ENCODE data around the gene NDUFC2. TPM values are rescaled to one million over a fixed set of nuclear protein-coding genes. Genes with fewer than 3 reads are reported as not detected.

NDUFC2 gene
- total and polyA plus RNA-seq, 2 of the 8 experiments (the other 6 are each of a cell fraction or from before 2014, with no cell fraction given), result 216 to 356 TPM

GRCh38 chr11:78110830-78111229 is 31.2 kb upstream of the NDUFC2 start:
- no peak overlapping the region for H2AK5ac ChIP-seq (ENCODE audit: low read depth, low read length)
- no peak overlapping the region for H3K4ac ChIP-seq (replicated peaks; ENCODE audit: insufficient read length, low read depth, low read length)
- peaks cover 0 to 1% of the 10 kb centered on the region in 2 experiments for H4K20me1 ChIP-seq (replicated peaks in 1 of 2; ENCODE audit: control insufficient read depth in 1 of 2, insufficient read depth in 2 of 2, low read length in 2 of 2)
- ChIA-PET POLR2A (ENCODE audit: partially characterized antibody) (interaction anchor here (1.1 to 1.7 kb wide), 2 partner anchors 16 to 19 kb away, joined by 3 to 5 read pairs; no protein-coding TSS in a partner anchor), CTCF (ENCODE audit: partially characterized antibody) (interaction anchor here (1.1 kb wide), 1 partner anchor 32 kb away, joined by 5 read pairs; no protein-coding TSS in a partner anchor)
- H3K4me2 ChIP-seq (ENCODE audit: insufficient read depth in 1 of 2, low read depth in 2 of 2, low read length in 2 of 2), result no peak overlapping the region
- no peak overlapping the region for H2BK5ac ChIP-seq (ENCODE audit: low read depth, low read length)
- 93% methylated on average over 2 of the region's 2 CpGs; no CpG with 5 or more reads in 1 of the 2 experiments for WGBS, 2 experiments (ENCODE audit: extremely low coverage in 1 of 2, insufficient coverage in 1 of 2, insufficient read length in 1 of 2, insufficient replicate concordance in 2 of 2, low coverage in 1 of 2, low lambda C conversion rate in 2 of 2, missing lambda C conversion rate in 1 of 2)
- H2BK12ac ChIP-seq (ENCODE audit: low read depth, low read length), result no peak overlapping the region
- no peak overlapping the region for H3K4me3 ChIP-seq (ENCODE audit: extremely low read depth in 1 of 4, insufficient read depth in 2 of 4, low read depth in 3 of 4, low read length in 4 of 4)
- H2AFZ ChIP-seq (ENCODE audit: low read length), result no peak overlapping the region
- H3K9ac ChIP-seq (replicated peaks in 1 of 4; ENCODE audit: extremely low read depth in 1 of 4, low read depth in 3 of 4, low read length in 3 of 4), result no peak overlapping the region
- no peak overlapping the region for H4K91ac ChIP-seq (replicated peaks; ENCODE audit: insufficient read length, low read length)
- H3K56ac ChIP-seq (replicated peaks; ENCODE audit: insufficient read length, low read depth, low read length), result no peak overlapping the region
- H4K5ac ChIP-seq (ENCODE audit: insufficient read length, low read depth, low read length), result no peak overlapping the region
- H3K36me3 ChIP-seq (ENCODE audit: control insufficient read depth in 2 of 4, insufficient read depth in 4 of 4, low read length in 3 of 4), result peaks cover 2 to 47% (median 19%) of the 10 kb centered on the region in 4 experiments; a peak in 4 of 8 replicates
- no peak overlapping the region for H2BK15ac ChIP-seq (ENCODE audit: low read length)
- H2BK20ac ChIP-seq (ENCODE audit: low read length), result no peak overlapping the region
- no peak for DNase-seq (ENCODE audit: low read depth in 1 of 2, low spot score in 2 of 2)
- no peak overlapping the region for H3K14ac ChIP-seq (ENCODE audit: insufficient read length)
- no peaks in the 10 kb centered on the region for H3K9me3 ChIP-seq (ENCODE audit: insufficient read depth in 2 of 2, low read depth in 1 of 2, low read length in 1 of 2)
- no peak overlapping the region for H3K23ac ChIP-seq (ENCODE audit: insufficient read length)
- H3K27me3 ChIP-seq (replicated peaks in 1 of 4; ENCODE audit: control insufficient read depth in 3 of 4, extremely low read depth in 1 of 4, insufficient read depth in 3 of 4, low read length in 3 of 4), result peaks cover 0 to 1% (median 0%) of the 10 kb centered on the region in 4 experiments; a peak in 1 of 7 replicates
- FAIRE-seq, result no peak
- no peaks in the 10 kb centered on the region; the same call in 1 of the 2 replicates for H3K23me2 ChIP-seq (ENCODE audit: low read depth, low read length)
- no peaks in the 10 kb centered on the region; the same call in 1 of the 2 replicates for H3K79me1 ChIP-seq (ENCODE audit: low read depth, low read length)
- H3K18ac ChIP-seq (ENCODE audit: extremely low read depth, low read length), result no peak overlapping the region
- H3K27ac ChIP-seq (ENCODE audit: low read depth, low read length), result no peak overlapping the region
- TF ChIP-seq CHD1 (IDR thresholded peaks at IDR 0.05; ENCODE audit: low read depth, low read length), result no peak
- TF ChIP-seq, protein P1, sequence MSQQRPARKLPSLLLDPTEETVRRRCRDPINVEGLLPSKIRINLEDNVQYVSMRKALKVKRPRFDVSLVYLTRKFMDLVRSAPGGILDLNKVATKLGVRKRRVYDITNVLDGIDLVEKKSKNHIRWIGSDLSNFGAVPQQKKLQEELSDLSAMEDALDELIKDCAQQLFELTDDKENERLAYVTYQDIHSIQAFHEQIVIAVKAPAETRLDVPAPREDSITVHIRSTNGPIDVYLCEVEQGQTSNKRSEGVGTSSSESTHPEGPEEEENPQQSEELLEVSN (IDR thresholded peaks at IDR 0.05), result no peak
- no peak for TF ChIP-seq JUN (IDR thresholded peaks at IDR 0.05; ENCODE audit: low read depth, low read length)
- no peak for TF ChIP-seq RAD21 (IDR thresholded peaks at IDR 0.05 in 1 of 2, conservative IDR thresholded peaks at IDR 0.05 in 1 of 2; ENCODE audit: low read depth in 2 of 2, low read length in 2 of 2)
- no peak for TF ChIP-seq RNF2 (IDR thresholded peaks at IDR 0.05; ENCODE audit: borderline replicate concordance, low read depth, low read length, missing control alignments, poor library complexity, severe bottlenecking)
- no peak for TF ChIP-seq CTCF (IDR thresholded peaks at IDR 0.05; ENCODE audit: control extremely low read depth in 1 of 3, insufficient read depth in 1 of 3, low read depth in 1 of 3, low read length in 3 of 3)
- TF ChIP-seq YY1 (IDR thresholded peaks at IDR 0.05; ENCODE audit: low read depth, low read length), result no peak
- TF ChIP-seq RFX5 (IDR thresholded peaks at IDR 0.05; ENCODE audit: borderline replicate concordance, low read depth, low read length), result no peak
- no peaks in the 10 kb centered on the region for H3K79me2 ChIP-seq (ENCODE audit: control insufficient read depth in 1 of 2, insufficient read depth in 2 of 2, low read length in 2 of 2)
- no peak overlapping the region for H2BK120ac ChIP-seq (replicated peaks; ENCODE audit: low read depth, low read length)
- H4K8ac ChIP-seq (ENCODE audit: extremely low read depth, insufficient read depth, low read length), result peak overlapping the region; percentile 51; the same call in 1 of the 2 replicates
- H3K4me1 ChIP-seq (replicated peaks in 1 of 4; ENCODE audit: control insufficient read depth in 3 of 4, insufficient read depth in 4 of 4, low read length in 3 of 4), result no peaks in the 10 kb centered on the region

Measured in H1 (cell line).